Adrenal gland (tissue), 12 donors: ENCODE data around the gene NEMP1. TPM values are rescaled to one million over a fixed set of nuclear protein-coding genes. Genes with fewer than 3 reads are reported as not detected.
A peak's percentile ranks its signal among the peaks of the same experiment; 100 is the strongest.

Source experiments
- DNase-seq, 7 donors: peaks; one replicate each; pipeline ENCODE4 v3.0.0-alpha.2; 2019 to 2020
- H3K27ac ChIP-seq, 5 donors: fragments of 200-600 bp; sonication (generic) in 4 of 5; 1 replicate in 3 of 5; 2 replicates in 2 of 5; pipeline versions ENCODE4 v1.5.1 to v1.8.0; 2016 to 2020; ENCODE audit warnings: mild to moderate bottlenecking in 1 of 5
- H3K27me3 ChIP-seq: fragments of 200-600 bp; 2 replicates; pipeline ENCODE4 v1.8.0; 2021
- H3K36me3 ChIP-seq, 2 donors: fragments of 200-600 bp; replicated peaks in 1 of 2; 1 replicate in 1 of 2; 2 replicates in 1 of 2; pipeline versions ENCODE4 v1.5.1 to v1.8.0; 2018 to 2022
- H3K4me1 ChIP-seq, 2 donors: fragments of 200-600 bp; replicated peaks in 1 of 2; 1 replicate in 1 of 2; 2 replicates in 1 of 2; pipeline versions ENCODE4 v1.5.1 to v1.8.0; 2018 to 2021
- H3K4me3 ChIP-seq, 4 donors: fragments of 200-600 bp; sonication (generic) in 3 of 4; one replicate each; pipeline ENCODE4 v1.5.1; 2016 to 2018
- H3K9me3 ChIP-seq, 3 donors: fragments of 200-600 bp; sonication (generic) in 1 of 3; replicated peaks in 1 of 3; 1 replicate in 2 of 3; 2 replicates in 1 of 3; pipeline versions ENCODE4 v1.5.1 to v1.8.0; 2016 to 2021
- POLR2A ChIP-seq, 2 donors: fragments of 450-650 bp; IDR thresholded peaks; one replicate each; pipeline ENCODE4 v1.6.1; 2017; ENCODE audit warnings: antibody characterized with exemption in 2 of 2, mild to moderate bottlenecking in 2 of 2, moderate library complexity in 1 of 2
- WGBS, 4 donors: extraction: QIAGEN DNeasy Blood & Tissue Kit in 2 of 4; methylation state at CpG; one replicate each; pipeline versions ENCODE4 v1.1.5 to v1.1.7; 2013 to 2017; 5-methylcytosine and 5-hydroxymethylcytosine counted together
- intact Hi-C, 2 donors: fragments of 100-400 bp; cut with DNase I; formaldehyde crosslinking; loops; one replicate each; pipeline versions ENCODE4 v1.14.1 to v1.15.0; 2022 to 2023
- polyA plus RNA-seq, 3 donors: library from polyadenylated mRNA; stranded (reverse); fragments of 200-250 nt in 2 of 3; fragments of 350-450 nt in 1 of 3; fragmentation: Illumina TruSeq in 1 of 3; extraction: RNeasy Lipid Tissue Mini Kit (QIAGEN cat#74804) in 1 of 3; gene quantifications; one replicate each; pipeline ENCODE4 v1.2.3, GENCODE V29; 2013 to 2014
- total RNA-seq, 9 donors: library from RNA; depleted of rRNA in 4 of 9; stranded (reverse); fragments of >200 nt in 4 of 9; fragments of 120-200 nt in 1 of 9; fragmentation: NEBNext Ultra II Directional in 1 of 9; extraction: Animal tissue kit (Norgen Biotek cat#: 25700) in 1 of 9; gene quantifications; one replicate each; pipeline versions ENCODE4 v1.1.0 to v1.2.4, GENCODE V29; 2013 to 2023
- TF ChIP-seq, protein P1 (sequence below), 6 experiments: fragments of 450-650 bp in 4 of 6; fragments of 200-600 bp in 2 of 6; sonication (generic) in 1 of 6; IDR thresholded peaks; 1 replicate in 5 of 6; 2 replicates in 1 of 6; pipeline versions ENCODE4 v1.5.1 to v1.8.0; 2016 to 2021; ENCODE audit warnings: antibody characterized with exemption in 6 of 6, mild to moderate bottlenecking in 2 of 6, moderate library complexity in 1 of 6
- donor health status: healthy with polysubstance abuse.
- donor health status: Bipolar disorder and iron deficiency.
- donor health status: DM: yes; HTN: yes; CAD: no.
- donor health status: DM: no; HTN: no; CAD: no.
- donor health status: DM: no; HTN: no; CAD: no.
- donor health status: DM: yes; HTN: yes; CAD: no.

Gene NEMP1
- total and polyA plus RNA-seq, 12 donors = 2.7 to 16.4 (median 7.6) TPM

GRCh38 chr12:57096748-57097553 is 18.4 kb upstream of the NEMP1 start:
- TF ChIP-seq, protein P1, sequence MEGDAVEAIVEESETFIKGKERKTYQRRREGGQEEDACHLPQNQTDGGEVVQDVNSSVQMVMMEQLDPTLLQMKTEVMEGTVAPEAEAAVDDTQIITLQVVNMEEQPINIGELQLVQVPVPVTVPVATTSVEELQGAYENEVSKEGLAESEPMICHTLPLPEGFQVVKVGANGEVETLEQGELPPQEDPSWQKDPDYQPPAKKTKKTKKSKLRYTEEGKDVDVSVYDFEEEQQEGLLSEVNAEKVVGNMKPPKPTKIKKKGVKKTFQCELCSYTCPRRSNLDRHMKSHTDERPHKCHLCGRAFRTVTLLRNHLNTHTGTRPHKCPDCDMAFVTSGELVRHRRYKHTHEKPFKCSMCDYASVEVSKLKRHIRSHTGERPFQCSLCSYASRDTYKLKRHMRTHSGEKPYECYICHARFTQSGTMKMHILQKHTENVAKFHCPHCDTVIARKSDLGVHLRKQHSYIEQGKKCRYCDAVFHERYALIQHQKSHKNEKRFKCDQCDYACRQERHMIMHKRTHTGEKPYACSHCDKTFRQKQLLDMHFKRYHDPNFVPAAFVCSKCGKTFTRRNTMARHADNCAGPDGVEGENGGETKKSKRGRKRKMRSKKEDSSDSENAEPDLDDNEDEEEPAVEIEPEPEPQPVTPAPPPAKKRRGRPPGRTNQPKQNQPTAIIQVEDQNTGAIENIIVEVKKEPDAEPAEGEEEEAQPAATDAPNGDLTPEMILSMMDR (IDR thresholded peaks at IDR 0.05) = no peak
- no peak for TF ChIP-seq POLR2A (IDR thresholded peaks at IDR 0.05)
- DNase-seq = peak in 4 of 7 donors; percentile 24 to 52 (median 44)
- intact Hi-C loops = no loop called here

GRCh38 chr12:57096099-57096572 is 17.5 kb upstream of the NEMP1 start:
- no peaks in the 10 kb centered on the region for H3K27me3 ChIP-seq
- 77 to 94% (median 90%) methylated on average over 6 of the region's 6 CpGs for whole genome bisulfite sequencing, 4 donors
- peak in 2 of 7 donors; percentile 25 to 29 for DNase-seq
- intact Hi-C loops = no loop called here
- H3K36me3 ChIP-seq = peaks cover 0 to 83% of the 10 kb centered on the region in 2 donors
- peaks cover 8 to 30% of the 10 kb centered on the region in 2 donors for H3K4me1 ChIP-seq
- no peaks in the 10 kb centered on the region for H3K9me3 ChIP-seq
- no peak overlapping the region for H3K4me3 ChIP-seq
- no peak for TF ChIP-seq POLR2A (IDR thresholded peaks at IDR 0.05)
- TF ChIP-seq, protein P1 (IDR thresholded peaks at IDR 0.05) = no peak
- peak overlapping the region in 3 of 5 donors; percentile 60 to 72 (median 62) for H3K27ac ChIP-seq

More at GRCh38 chr12:57096748-57097553, 18.4 kb upstream of the NEMP1 start:
- Histone ChIP-seq H3K4me3 (no peak overlapping the region), H3K27me3 (no peaks in the 10 kb centered on the region), H3K27ac (peak overlapping the region in 4 of 5 donors; percentile 2 to 72 (median 61)), H3K36me3 (peaks cover 0 to 75% of the 10 kb centered on the region in 2 donors), H3K4me1 (peaks cover 8 to 28% of the 10 kb centered on the region in 2 donors), H3K9me3 (no peaks in the 10 kb centered on the region)
- WGBS, 4 donors = 50 to 61% (median 58%) methylated on average over 7 to 8 of the region's 8 CpGs

DNA sequence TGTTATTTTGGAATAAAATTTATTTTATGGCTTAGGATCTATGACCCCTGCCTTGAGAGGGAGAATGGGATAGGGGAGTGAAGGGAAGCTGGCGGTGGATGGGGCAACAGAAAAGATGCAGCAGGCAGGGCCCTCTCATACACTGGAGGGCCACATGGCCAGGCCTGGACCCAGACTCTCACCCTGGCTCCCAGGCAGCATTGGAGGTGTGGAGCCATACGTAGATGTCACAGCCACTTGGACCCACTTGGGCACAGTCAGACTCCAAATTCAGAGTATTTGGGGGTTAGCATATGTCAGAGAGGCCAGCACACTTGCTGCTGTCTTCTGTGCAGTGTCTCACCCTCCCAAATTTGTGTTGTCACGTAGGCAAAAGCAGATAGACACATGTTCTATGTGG is 16.8 kb upstream of the NEMP1 start:
- no peak for TF ChIP-seq POLR2A (IDR thresholded peaks at IDR 0.05)
- TF ChIP-seq, protein P1 (IDR thresholded peaks at IDR 0.05) = no peak
- H3K9me3 ChIP-seq = no peaks in the 10 kb centered on the region
- H3K4me3 ChIP-seq = no peak overlapping the region
- no peaks in the 10 kb centered on the region for H3K27me3 ChIP-seq
- H3K36me3 ChIP-seq = peaks cover 0 to 86% of the 10 kb centered on the region in 2 donors
- WGBS, 4 donors = 83 to 100% (median 92%) methylated on average over 3 of the region's 3 CpGs
- H3K4me1 ChIP-seq = peaks cover 8 to 37% of the 10 kb centered on the region in 2 donors
- peak in 2 of 7 donors; percentile 9 to 23 for DNase-seq
- H3K27ac ChIP-seq = peak overlapping the region in 1 of 5 donors; percentile 50
- intact Hi-C loops = no loop called here
